NCI-H748 treated with DMSO at 0.1 percent for 48 hours (cell line): ENCODE measurements around the gene CDK19.
"Not testable (repeated sequence)": the region's sequence is repeated elsewhere in the genome, so short reads cannot be mapped to it uniquely, and the experiment has no call there.

Experiments
- DNase-seq: peaks from one replicate; lab custom pipeline; 2025; lab: John Stamatoyannopoulos, UW

Gene CDK19

GRCh38 chr6:110813338-110814101, 1.7 kb downstream of the CDK19 start:
- DNase-seq, result no peak

GRCh38 chr6:110812719-110813118, 2.5 kb downstream of the CDK19 start:
- DNase-seq, result no peak

- no peak for DNase-seq
These were observed 4.2 kb downstream of the CDK19 start for GRCh38 chr6:110810896-110811586.

- DNase-seq, result no peak
These were observed 5.5 kb downstream of the CDK19 start for GRCh38 chr6:110809792-110810191.

- DNase-seq, result not testable (repeated sequence)
These were observed 13.1 kb downstream of the CDK19 start for GRCh38 chr6:110802175-110802574.

- no peak for DNase-seq
These were observed 14.5 kb downstream of the CDK19 start for GRCh38 chr6:110800839-110801196.

- DNase-seq, result no peak
These were observed 15.0 kb downstream of the CDK19 start for GRCh38 chr6:110800196-110800838.

- DNase-seq, result no peak
These were observed 15.6 kb downstream of the CDK19 start for GRCh38 chr6:110799655-110800054.

- DNase-seq, result no peak
These were observed 16.1 kb downstream of the CDK19 start for GRCh38 chr6:110799189-110799588.

GRCh38 chr6:110795271-110795670, 20.0 kb downstream of the CDK19 start:
- no peak for DNase-seq

GRCh38 chr6:110786696-110787095, 28.6 kb downstream of the CDK19 start:
- no peak for DNase-seq

- DNase-seq, result no peak
These were observed 29.0 kb downstream of the CDK19 start for GRCh38 chr6:110786271-110786670.

- DNase-seq, result no peak
These were observed 30.7 kb downstream of the CDK19 start for GRCh38 chr6:110784610-110784979.

GRCh38 chr6:110781522-110782214, 33.6 kb downstream of the CDK19 start:
- DNase-seq, result no peak

GRCh38 chr6:110778333-110778732, 36.9 kb downstream of the CDK19 start:
- no peak for DNase-seq

- DNase-seq, result no peak
These were observed 37.6 kb downstream of the CDK19 start for GRCh38 chr6:110777636-110778035.

GRCh38 chr6:110776413-110776812, 38.9 kb downstream of the CDK19 start:
- DNase-seq, result no peak

GRCh38 chr6:110769923-110770322, 45.3 kb downstream of the CDK19 start:
- DNase-seq, result no peak

GRCh38 chr6:110768057-110768456, 47.2 kb downstream of the CDK19 start:
- no peak for DNase-seq

GRCh38 chr6:110761371-110761770, 53.9 kb downstream of the CDK19 start:
- DNase-seq, result no peak

- DNase-seq, result no peak
These were observed 54.7 kb downstream of the CDK19 start for GRCh38 chr6:110760589-110760988.

- DNase-seq, result not testable (repeated sequence)
These were observed 55.2 kb downstream of the CDK19 start for GRCh38 chr6:110760098-110760497.

- DNase-seq, result no peak
These were observed 57.3 kb downstream of the CDK19 start for GRCh38 chr6:110757926-110758325.
